MM.1S (cell line): ENCODE data around the gene HNRNPR.
"Not testable (repeated sequence)": the region's sequence is repeated elsewhere in the genome, so short reads cannot be mapped to it uniquely, and the experiment has no call there.

Experiments
- DNase-seq: peaks from one replicate; pipeline ENCODE4 v3.0.0-alpha.2; 2015
- H2AFZ ChIP-seq: fragments of 300-600 bp; sonication (generic); 2 replicates; pipeline ENCODE4 v1.6.0; 2016; ENCODE audit warnings: antibody characterized with exemption, low read length
- H3F3A ChIP-seq: fragments of 300-600 bp; sonication (generic); 2 replicates; pipeline ENCODE4 v1.6.1; 2016; ENCODE audit warnings: mild to moderate bottlenecking, antibody characterized with exemption, low read length, moderate library complexity, mixed read lengths; ENCODE audit not compliant: insufficient read depth
- H3K27ac ChIP-seq: fragments of 300-600 bp; sonication (generic); 2 replicates; pipeline ENCODE4 v1.5.1; 2016; ENCODE audit warnings: mild to moderate bottlenecking, low read length
- H3K27me3 ChIP-seq: fragments of 300-600 bp; sonication (generic); replicated peaks from 2 replicates; pipeline ENCODE4 v1.6.0; 2016; ENCODE audit warnings: low read length; ENCODE audit not compliant: insufficient read depth
- H3K36me3 ChIP-seq: fragments of 300-600 bp; sonication (generic); replicated peaks from 2 replicates; pipeline ENCODE4 v1.6.1; 2016; ENCODE audit warnings: mild to moderate bottlenecking, low read length, mixed read lengths; ENCODE audit not compliant: insufficient read depth
- H3K4me1 ChIP-seq: fragments of 300-600 bp; sonication (generic); 2 replicates; pipeline ENCODE4 v1.6.1; 2016; ENCODE audit warnings: low read length, mixed read lengths
- H3K4me2 ChIP-seq: fragments of 300-600 bp; sonication (generic); 2 replicates; pipeline ENCODE4 v1.6.0; 2016; ENCODE audit warnings: low read depth, low read length
- H3K4me3 ChIP-seq: fragments of 300-600 bp; sonication (generic); 2 replicates; pipeline ENCODE4 v1.5.1; 2016; ENCODE audit warnings: low read length, mixed read lengths
- H3K79me2 ChIP-seq: fragments of 300-600 bp; sonication (generic); 2 replicates; pipeline ENCODE4 v1.6.1; 2016; ENCODE audit warnings: mixed run types, low read length, mixed read lengths
- H3K9ac ChIP-seq: fragments of 300-600 bp; sonication (generic); 2 replicates; pipeline ENCODE4 v1.6.1; 2016; ENCODE audit warnings: low read length, mixed read lengths
- H3K9me2 ChIP-seq: fragments of 300-600 bp; sonication (generic); replicated peaks from 2 replicates; pipeline ENCODE4 v1.6.1; 2016; ENCODE audit warnings: mild to moderate bottlenecking, low read length, mixed read lengths; ENCODE audit not compliant: insufficient read depth
- H3K9me3 ChIP-seq: fragments of 300-600 bp; sonication (generic); replicated peaks from 2 replicates; pipeline ENCODE4 v1.6.1; 2016; ENCODE audit warnings: mild to moderate bottlenecking, low read length, mixed read lengths; ENCODE audit not compliant: insufficient read depth
- H4K20me1 ChIP-seq: fragments of 300-600 bp; sonication (generic); 2 replicates; pipeline ENCODE4 v1.6.1; 2016; ENCODE audit warnings: mild to moderate bottlenecking, low read length, moderate library complexity, mixed read lengths; ENCODE audit not compliant: insufficient read depth
- CTCF ChIP-seq: fragments of 300-600 bp; sonication (generic); IDR thresholded peaks from 2 replicates; pipeline ENCODE4 v1.5.1; 2016; ENCODE audit warnings: antibody characterized with exemption, low read length, mixed read lengths
- EZH2 ChIP-seq: fragments of 300-600 bp; sonication (generic); optimal IDR thresholded peaks from 2 replicates; pipeline ENCODE3; 2017; ENCODE audit warnings: low read depth, mild to moderate bottlenecking, antibody characterized with exemption, low read length, mixed read lengths
- EZH2phosphoT487 ChIP-seq: fragments of 300-600 bp; sonication (generic); IDR thresholded peaks from 2 replicates; pipeline ENCODE4 v1.6.1; 2018; ENCODE audit warnings: antibody characterized with exemption, low read length

The HNRNPR gene

GRCh38 chr1:23276531-23276930 is 67.6 kb downstream of the HNRNPR start:
- H3K36me3 ChIP-seq, result no peaks in the 10 kb centered on the region
- H3K9me2 ChIP-seq, result no peaks in the 10 kb centered on the region
- no peak overlapping the region for H3K27ac ChIP-seq
- H3K27me3 ChIP-seq, result no peaks in the 10 kb centered on the region
- no peaks in the 10 kb centered on the region for H4K20me1 ChIP-seq
- no peaks in the 10 kb centered on the region for H3K79me2 ChIP-seq
- no peak for TF ChIP-seq EZH2
- TF ChIP-seq EZH2phosphoT487, result no peak
- no peak for TF ChIP-seq CTCF
- no peaks in the 10 kb centered on the region for H3K4me1 ChIP-seq
- H3K9ac ChIP-seq, result no peak overlapping the region
- H3F3A ChIP-seq, result no peaks in the 10 kb centered on the region
- H3K9me3 ChIP-seq, result no peaks in the 10 kb centered on the region
- no peak overlapping the region for H2AFZ ChIP-seq
- no peak overlapping the region for H3K4me3 ChIP-seq
- no peak for DNase-seq
- H3K4me2 ChIP-seq, result no peak overlapping the region

- H3K27me3 ChIP-seq, result no peaks in the 10 kb centered on the region
- TF ChIP-seq EZH2phosphoT487 (no peak), EZH2 (no peak)
Measured at GRCh38 chr1:23274134-23274505, 70.0 kb downstream of the HNRNPR start.

GRCh38 chr1:23273450-23274133 is 70.5 kb downstream of the HNRNPR start:
- Histone ChIP-seq H2AFZ (no peak overlapping the region), H3K27me3 (no peaks in the 10 kb centered on the region), H3K79me2 (no peaks in the 10 kb centered on the region), H3K27ac (no peak overlapping the region), H3K9me2 (no peaks in the 10 kb centered on the region), H3K9me3 (no peaks in the 10 kb centered on the region), H3K36me3 (no peaks in the 10 kb centered on the region), H4K20me1 (no peaks in the 10 kb centered on the region), H3K4me1 (no peaks in the 10 kb centered on the region), H3F3A (no peaks in the 10 kb centered on the region), H3K4me2 (no peak overlapping the region), H3K4me3 (no peak overlapping the region), H3K9ac (no peak overlapping the region)
- DNase-seq, result no peak
- TF ChIP-seq EZH2 (no peak), CTCF (no peak), EZH2phosphoT487 (no peak)

More at GRCh38 chr1:23274134-23274505, 70.0 kb downstream of the HNRNPR start:
- Histone ChIP-seq H3K9ac (no peak overlapping the region), H4K20me1 (no peaks in the 10 kb centered on the region), H3K36me3 (no peaks in the 10 kb centered on the region), H3K4me1 (no peaks in the 10 kb centered on the region), H3K27ac (no peak overlapping the region), H3F3A (no peaks in the 10 kb centered on the region), H3K9me3 (no peaks in the 10 kb centered on the region), H3K4me2 (no peak overlapping the region), H2AFZ (no peak overlapping the region), H3K4me3 (no peak overlapping the region), H3K79me2 (no peaks in the 10 kb centered on the region), H3K9me2 (no peaks in the 10 kb centered on the region)
- DNase-seq, result no peak

GRCh38 chr1:23263380-23263887 is 80.7 kb downstream of the HNRNPR start:
- no peaks in the 10 kb centered on the region for H3K9me2 ChIP-seq
- no peak overlapping the region for H3K4me3 ChIP-seq
- H3K27ac ChIP-seq, result no peak overlapping the region
- no peaks in the 10 kb centered on the region for H3K4me1 ChIP-seq
- no peak overlapping the region for H3K4me2 ChIP-seq
- H3K9ac ChIP-seq, result no peak overlapping the region
- H3K79me2 ChIP-seq, result no peaks in the 10 kb centered on the region
- H2AFZ ChIP-seq, result no peak overlapping the region
- TF ChIP-seq EZH2, result no peak
- TF ChIP-seq CTCF, result no peak
- TF ChIP-seq EZH2phosphoT487, result no peak
- no peaks in the 10 kb centered on the region for H3K27me3 ChIP-seq
- H3K9me3 ChIP-seq, result no peaks in the 10 kb centered on the region
- H3F3A ChIP-seq, result no peaks in the 10 kb centered on the region
- H3K36me3 ChIP-seq, result no peaks in the 10 kb centered on the region
- DNase-seq, result no peak
- no peaks in the 10 kb centered on the region for H4K20me1 ChIP-seq

GRCh38 chr1:23258082-23258481 is 86.0 kb downstream of the HNRNPR start:
- not testable (repeated sequence) for H2AFZ ChIP-seq, H3K9me2 ChIP-seq, H3K4me2 ChIP-seq, H3K27me3 ChIP-seq, H3F3A ChIP-seq, H3K79me2 ChIP-seq, H3K27ac ChIP-seq, H3K4me3 ChIP-seq, H4K20me1 ChIP-seq, H3K4me1 ChIP-seq, H3K9me3 ChIP-seq, H3K36me3 ChIP-seq, DNase-seq, H3K9ac ChIP-seq
